GM15510 (cell line): ENCODE data around the gene CELSR1.

Experiments
- POLR2A ChIP-seq: IDR thresholded peaks from 3 replicates; pipeline ENCODE4 v1.6.1; 2011; ENCODE audit warnings: borderline replicate concordance; ENCODE audit not compliant: insufficient read length; ENCODE audit errors: extremely low read depth

Gene CELSR1

DNA sequence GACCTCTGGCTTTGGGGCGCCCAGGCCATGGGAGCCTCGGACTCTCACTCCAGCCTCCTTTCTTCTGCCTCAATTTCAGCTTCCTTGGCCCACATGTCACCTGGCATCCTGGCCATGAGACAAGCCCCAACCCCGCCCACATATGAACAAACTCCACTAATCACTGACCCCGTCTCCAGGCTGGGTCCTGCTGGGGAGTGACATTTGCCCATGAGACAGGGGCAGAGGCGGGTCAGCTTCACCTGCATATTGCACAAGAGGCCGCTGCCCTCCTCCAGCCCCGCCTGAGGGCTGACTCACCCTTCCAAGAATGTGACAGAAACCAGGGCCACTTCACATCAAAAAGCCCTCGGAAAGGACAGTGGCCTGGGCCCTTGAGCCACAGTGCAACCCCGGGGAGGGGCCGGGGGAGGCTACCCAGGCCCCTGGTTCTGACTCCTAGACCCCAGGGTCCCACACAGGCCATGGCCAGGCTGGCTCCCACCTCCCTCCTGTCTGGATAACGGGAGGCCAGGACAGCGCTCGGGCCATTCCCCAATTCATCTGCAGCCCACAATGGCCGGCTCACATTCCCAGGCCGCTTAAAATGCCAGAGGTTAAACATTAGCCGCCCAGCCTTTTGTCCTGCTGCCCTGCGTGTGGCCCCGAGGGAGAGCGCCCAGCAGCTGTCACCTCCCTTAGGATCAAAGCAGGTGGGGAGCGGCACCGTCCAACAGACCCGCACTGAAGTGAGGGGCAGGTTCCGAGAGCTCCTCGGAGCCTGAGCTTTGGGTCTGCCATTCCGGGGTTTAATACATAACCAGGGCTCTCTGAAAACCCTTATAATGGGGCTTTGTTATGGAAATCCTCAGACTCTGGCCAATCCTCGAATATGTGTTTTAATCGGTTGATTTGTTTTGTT, 159.6 kb downstream of the CELSR1 start:
- no peak for TF ChIP-seq POLR2A

DNA sequence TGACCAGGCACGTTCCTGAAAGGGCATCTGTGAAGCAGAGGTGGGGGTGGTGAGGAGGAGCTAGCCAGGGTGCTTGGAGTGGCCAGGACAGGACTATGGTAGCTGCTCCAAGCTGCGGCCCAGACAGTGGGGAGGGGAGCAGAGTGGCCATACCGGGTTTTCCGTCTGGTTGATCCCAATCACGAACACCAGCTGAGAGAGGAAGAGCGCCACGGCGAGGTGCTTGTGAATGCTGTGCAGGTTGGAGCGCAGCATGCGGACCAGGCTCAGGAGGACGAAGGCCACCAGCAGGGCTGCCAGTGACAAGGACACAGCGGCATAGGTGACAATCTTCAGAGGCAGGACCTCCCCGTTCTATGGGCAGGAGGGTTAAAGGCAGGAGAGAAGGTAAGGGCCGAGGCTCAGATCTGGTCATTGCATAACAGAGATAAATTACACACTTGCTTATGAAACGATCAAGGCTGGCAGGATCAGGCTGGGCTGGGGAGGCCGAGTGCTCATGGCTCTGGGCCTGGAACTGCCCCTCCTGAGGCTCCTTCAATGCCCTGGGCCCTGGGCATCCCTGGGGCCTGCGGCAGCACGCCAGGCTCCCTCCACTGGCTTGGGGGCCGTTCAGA, 160.4 kb downstream of the CELSR1 start:
- TF ChIP-seq POLR2A, result no peak

DNA sequence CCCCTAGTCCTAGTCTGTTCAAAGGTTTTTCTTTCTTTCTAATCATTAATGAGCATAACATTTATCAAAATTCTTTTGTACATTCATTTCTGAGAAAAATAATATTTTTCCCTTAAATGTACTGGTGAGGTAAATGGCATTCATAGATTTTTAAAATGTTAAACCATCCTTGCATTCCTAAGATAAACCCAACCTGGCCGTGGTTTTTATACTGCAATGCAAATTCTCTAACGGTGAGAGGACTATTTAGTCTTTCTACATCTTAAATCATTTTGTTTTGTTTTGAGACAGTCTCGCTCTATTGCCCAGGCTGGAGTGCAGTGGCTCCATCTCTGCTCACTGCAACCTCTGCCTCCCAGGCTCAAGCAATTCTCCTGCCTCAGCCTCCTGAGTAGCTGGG, 161.3 kb downstream of the CELSR1 start:
- TF ChIP-seq POLR2A, result no peak

DNA sequence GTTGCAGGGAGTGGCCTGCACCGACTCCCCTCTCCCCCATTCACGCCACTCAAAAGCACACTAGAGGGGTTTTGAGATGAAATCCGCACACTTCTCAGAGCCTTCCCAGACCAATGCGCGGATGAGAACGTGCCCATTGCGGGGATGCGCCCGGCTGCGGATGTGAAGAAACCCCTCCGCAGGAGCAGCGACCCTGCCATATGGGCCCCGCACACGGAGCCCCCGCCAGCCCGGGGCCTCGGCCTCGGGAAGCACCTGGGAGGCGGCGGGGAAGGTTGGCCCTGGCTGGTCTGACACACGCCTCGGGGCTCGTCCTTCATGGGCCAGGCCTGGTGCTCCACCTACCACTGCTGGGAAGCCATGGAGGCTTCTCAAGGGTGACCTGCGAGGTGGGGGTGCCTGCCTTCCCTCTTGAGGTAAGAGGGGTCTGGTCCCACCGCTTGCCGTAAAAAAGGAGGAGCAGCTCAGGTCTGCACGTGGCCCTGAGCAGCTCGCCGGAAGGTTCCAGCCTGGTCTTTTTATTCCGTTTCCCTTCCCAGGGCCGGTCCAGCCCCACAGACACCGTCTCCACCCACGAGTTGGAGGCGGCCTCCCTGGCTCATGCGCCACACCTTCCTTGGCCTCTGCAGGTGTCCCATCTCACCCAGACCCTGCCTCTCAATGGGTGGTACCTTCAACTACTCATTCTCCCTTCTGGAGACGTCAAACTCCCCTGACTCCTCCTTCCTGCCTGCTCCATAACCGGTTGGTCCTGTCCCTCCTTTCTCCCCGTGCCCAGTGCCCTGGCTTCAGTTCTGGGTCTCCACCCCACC, 162.6 kb downstream of the CELSR1 start:
- TF ChIP-seq POLR2A, result no peak

DNA sequence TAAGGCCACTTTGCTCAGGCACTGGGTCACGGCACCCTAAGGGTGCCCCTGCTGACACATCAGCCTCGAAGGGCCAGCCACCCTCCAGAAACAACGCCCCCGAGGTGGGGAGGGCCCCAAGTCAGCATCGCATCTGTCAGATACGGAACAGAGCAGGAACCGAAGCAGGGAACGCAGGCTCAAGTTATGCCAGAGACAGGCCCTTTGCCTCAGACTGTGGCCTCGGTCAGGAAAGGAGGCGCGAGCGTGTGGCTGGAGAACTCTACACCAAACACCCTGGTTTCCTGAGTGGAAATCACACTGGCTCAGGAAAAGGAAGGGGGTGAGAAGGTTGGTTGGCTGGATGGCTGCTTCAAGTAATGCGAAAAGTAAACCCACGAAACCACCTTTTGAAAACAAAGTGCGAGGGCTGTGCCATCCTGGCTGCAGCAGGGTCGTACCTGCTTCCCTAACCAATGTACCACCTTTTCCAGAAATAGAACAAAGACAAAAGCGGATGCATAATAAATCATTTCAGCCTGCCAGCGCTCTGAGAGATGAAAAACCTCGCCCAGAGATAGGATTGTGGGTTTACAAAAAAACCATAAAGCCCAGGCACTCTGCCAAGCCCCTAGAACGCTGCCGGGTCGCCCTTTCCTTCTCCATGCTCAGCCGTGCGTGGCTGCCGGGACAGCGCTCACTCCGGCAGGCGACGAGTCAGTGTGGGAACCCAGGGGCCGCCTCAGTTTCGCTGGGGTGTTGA, 163.3 kb downstream of the CELSR1 start:
- TF ChIP-seq POLR2A, result no peak

DNA sequence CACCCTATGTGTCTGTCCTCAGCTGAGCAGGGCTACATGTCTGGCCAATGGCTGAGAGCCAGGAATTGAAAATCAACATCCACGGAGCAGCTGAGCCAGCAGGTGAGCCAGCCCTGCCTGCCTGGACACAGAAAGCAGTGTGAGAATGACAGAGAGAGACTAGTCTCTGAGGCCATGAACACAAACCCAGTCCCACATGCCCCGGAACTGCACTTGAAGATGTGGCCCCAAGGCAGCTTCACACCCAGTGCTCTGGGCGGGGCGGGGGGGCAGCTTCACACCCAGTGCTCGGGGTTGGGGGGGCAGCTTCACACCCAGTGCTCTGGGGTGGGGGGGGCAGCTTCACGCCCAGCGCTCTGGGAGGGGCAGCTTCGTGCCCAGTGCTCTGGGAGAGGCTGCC, 164.3 kb downstream of the CELSR1 start:
- no peak for TF ChIP-seq POLR2A

DNA sequence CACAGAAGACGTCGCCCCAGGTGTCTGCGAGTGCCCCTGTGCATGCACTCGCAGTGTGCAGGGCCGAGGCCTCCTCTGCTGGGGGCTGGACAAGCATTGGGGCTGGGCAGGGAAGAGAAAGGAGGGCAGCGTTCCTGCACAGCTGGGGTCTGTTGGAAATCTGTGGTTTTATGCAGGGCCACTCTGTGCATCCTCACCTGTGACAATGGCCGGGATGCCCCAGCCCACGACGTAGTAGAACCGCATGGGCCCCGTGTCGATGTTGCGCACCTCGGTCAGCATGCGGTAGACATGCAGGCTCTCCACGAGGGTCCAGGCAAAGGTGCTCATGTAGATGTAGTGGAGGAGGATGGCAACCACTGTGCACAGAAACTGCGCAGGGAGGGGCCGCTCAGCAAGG, 164.7 kb downstream of the CELSR1 start:
- TF ChIP-seq POLR2A, result no peak

DNA sequence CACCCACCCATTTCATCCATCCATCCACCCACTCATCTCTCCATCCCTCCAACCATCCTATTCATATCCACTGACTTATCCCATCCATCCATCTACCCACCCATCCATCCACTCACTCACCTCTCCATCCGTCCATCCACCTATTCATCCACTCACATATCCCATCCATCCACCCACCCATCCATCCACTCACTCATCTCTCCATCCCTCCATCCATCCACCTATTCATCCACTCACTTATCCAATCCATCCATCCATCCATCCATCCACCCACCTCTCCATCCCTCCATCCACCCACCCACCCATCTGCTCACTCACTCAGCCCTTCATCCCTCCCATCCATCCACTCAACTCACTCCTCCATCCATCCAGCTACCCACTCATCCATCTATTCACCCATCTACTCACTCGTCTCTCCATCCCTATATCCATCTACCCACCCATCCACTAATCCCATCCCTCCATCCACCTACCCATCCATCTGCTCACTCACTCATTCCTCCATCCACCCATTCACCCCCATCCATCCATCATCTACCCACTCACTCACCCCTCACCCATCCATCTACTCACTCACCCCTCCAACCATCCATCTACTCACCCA, 165.7 kb downstream of the CELSR1 start:
- TF ChIP-seq POLR2A, result no peak

DNA sequence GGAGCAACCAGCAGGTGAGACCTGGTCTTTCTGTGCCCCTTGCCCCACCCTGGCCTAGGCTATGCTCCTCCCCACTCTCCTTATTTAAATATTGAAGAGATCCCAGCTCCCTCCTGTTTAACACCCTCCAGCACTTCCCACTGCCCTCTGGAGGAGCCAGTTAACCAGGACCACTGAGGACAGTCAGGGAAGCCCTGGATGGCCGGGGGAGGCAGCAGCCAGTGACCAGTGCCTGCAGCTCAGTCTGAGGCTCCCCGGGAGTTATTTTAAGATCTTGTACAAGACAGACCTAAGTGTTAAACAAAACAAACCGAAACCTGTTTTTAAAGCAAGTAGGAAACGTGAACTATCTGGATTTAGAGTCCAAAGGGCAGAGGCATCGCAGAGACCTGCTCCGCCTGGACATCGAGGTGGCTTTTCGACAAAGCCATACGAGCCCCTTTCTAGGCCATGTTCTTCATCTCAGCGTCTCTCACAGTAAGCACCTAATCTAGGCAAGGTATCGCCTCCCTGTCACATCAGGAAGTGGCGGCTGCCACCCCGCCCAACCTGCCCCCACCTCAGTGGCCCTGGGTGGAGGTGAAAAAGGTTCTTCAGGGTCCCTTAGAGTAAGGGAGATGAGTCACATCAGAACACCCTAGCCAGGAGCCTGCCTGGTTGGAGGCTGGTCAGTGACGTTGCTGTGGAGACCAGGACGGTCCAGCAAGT, 166.7 kb downstream of the CELSR1 start:
- TF ChIP-seq POLR2A, result no peak

DNA sequence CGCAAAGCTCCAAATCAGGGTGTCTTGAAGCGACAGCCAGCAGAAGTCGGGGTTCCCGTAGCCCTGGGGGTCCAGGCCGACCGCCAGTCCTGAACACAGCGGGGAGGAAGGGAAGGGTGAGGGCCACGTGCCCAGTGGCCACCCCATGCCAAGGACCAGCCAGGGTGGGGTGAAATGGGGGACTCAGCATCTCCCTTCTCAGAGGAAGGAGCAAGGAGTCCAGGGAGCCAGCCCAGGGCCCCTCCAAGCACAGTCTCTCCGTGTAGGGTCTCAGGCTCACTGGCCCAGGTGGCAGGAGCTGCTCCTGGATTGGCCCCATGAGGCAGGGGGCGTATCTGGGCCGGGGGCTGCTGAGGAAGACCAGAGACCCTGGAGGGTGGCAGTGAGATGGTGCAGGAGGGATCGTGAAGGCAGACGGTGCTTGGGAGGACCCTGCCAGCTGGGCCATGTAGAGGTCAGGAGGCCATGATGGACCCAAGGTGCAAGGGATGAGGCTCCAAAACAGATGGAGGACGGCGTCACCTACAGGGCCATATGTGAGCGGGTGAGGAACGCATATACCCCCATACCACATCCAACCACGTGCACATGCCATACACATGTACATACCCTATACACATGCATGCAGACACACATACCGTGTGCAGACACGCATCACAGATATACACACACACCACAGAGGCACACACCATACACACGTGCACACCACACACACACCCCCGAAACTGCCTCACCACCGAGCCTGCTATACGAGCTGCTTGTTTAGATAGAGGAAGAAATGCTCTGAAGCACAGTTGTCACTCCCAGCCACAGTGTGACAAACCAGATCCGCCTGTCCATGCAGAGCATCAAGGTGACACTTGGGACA, 167.5 kb downstream of the CELSR1 start:
- TF ChIP-seq POLR2A, result no peak

DNA sequence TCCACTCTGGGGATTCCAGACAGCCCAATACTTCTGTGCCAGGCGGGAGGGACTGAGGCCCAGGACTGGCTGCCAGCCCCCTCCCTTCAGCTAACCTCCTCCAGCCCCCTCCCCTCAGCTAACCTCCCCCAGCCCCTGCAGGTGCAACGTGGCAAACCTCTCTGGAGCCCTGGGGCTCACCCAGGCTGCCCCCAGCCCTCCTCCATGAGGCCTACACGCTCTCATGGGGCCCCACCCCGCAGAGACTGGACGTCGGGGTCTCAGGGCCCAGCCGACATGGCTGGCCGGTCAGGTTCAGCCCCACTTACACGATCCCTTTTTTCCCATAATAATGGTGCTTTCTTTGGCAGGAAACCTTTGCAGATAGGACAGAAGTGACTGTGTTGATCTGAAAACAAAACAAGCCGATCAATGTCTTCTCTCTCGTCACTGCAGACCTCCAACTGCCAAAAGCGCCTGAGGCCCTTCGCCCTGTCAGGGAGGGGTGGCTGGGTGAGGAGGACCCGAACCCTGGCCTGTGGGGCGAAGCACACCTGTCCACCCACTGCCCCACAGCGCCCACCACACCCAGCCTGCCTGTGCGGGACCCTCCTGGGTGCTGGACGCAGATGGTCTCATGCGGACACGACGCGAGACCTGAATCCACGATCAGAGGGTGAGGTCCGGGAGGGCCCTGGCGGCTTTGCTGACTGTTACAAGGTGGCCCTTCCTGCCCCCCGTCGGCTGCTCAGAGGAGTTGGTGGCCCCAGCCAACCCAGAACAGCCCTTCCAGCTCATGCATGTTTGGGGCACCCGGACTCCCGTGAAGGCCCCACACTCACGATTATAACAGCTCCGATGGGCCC, 168.3 kb downstream of the CELSR1 start:
- no peak for TF ChIP-seq POLR2A

DNA sequence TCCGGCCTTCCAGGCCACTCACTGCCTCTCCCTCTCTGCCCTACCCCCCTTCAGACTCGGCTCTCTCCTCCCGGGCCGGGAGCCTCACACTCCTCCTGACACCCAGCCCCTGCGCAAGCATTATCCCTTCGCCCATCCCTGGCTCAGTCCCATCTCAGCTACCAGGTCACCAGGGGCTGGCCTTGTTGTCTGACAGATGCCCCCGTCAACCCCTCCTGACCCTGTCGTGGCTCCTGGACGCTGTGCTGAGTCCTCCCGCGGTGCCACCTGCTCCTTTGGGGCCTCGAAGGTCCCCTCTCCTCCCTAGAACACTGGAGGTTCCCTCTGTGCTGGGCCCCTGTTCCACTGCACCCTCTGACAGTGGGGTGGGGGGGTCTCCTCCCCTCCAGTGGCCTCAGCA, 169.0 kb downstream of the CELSR1 start:
- no peak for TF ChIP-seq POLR2A
